ENCODE results near the gene PLEKHJ1.

Gene PLEKHJ1

DNA sequence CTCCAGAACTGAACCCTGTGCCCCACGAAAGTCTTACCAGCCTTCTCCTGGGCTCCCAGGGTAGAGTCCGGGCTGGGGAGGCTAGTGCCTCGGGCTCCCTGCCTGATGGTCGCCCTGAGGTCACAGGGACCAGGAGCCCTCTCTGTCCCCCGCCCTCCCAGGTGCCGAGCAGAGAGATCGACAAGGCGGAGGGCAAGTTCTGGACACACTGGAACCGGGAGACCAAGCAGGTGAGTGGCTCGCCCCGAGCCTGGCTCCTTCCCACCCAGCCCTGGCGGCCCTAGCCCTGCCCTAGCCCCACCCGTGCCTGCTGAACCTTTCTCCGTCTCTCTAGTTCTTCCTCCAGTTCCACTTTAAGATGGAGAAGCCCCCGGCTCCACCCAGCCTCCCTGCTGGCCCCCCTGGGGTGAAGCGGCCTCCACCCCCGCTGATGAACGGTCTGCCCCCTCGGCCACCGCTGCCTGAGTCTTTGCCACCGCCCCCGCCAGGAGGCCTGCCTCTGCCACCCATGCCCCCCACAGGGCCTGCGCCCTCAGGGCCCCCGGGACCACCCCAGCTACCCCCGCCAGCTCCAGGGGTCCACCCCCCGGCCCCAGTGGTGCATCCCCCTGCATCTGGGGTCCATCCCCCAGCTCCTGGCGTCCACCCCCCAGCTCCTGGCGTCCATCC lies 11.4 kb upstream of the PLEKHJ1 start:
- DNase-seq (ENCODE audit: low read depth): no peak
- H3K4me3 ChIP-seq (ENCODE audit: low read depth, low read length): no peak overlapping the region
- TF ChIP-seq, protein P1, sequence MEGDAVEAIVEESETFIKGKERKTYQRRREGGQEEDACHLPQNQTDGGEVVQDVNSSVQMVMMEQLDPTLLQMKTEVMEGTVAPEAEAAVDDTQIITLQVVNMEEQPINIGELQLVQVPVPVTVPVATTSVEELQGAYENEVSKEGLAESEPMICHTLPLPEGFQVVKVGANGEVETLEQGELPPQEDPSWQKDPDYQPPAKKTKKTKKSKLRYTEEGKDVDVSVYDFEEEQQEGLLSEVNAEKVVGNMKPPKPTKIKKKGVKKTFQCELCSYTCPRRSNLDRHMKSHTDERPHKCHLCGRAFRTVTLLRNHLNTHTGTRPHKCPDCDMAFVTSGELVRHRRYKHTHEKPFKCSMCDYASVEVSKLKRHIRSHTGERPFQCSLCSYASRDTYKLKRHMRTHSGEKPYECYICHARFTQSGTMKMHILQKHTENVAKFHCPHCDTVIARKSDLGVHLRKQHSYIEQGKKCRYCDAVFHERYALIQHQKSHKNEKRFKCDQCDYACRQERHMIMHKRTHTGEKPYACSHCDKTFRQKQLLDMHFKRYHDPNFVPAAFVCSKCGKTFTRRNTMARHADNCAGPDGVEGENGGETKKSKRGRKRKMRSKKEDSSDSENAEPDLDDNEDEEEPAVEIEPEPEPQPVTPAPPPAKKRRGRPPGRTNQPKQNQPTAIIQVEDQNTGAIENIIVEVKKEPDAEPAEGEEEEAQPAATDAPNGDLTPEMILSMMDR (IDR thresholded peaks at IDR 0.05; ENCODE audit: control insufficient read depth, extremely low read depth, insufficient read depth): no peak

DNA sequence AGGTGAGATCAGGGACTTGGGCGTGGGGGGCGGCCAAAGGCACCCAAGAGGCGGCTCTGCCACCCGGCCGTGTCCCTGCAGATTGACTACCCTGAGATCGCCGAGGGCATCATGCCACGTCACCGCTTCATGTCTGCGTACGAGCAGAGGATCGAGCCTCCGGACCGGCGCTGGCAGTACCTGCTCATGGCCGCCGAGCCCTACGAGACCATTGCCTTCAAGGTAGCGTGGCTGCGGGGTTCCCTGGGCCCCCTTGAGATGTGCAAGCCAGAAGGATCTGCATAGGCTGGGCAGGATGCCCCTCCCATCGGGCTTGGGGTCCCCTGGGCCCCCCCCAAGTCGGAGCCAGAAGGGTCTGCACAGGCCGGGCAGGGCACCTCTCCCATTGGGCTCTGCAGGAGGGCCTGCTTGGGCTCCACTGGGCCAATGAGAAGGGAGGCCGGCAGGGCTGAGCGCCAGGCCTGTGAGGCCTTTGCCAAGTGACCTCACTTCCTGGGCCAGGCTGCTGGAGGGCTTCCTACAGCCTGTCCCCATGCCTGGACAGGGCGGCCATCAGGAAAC lies 10.8 kb upstream of the PLEKHJ1 start:
- DNase-seq (ENCODE audit: low read depth): no peak
- H3K4me3 ChIP-seq (ENCODE audit: low read depth, low read length): no peak overlapping the region
- TF ChIP-seq, protein P1 (IDR thresholded peaks at IDR 0.05; ENCODE audit: control insufficient read depth, extremely low read depth, insufficient read depth): no peak

DNA sequence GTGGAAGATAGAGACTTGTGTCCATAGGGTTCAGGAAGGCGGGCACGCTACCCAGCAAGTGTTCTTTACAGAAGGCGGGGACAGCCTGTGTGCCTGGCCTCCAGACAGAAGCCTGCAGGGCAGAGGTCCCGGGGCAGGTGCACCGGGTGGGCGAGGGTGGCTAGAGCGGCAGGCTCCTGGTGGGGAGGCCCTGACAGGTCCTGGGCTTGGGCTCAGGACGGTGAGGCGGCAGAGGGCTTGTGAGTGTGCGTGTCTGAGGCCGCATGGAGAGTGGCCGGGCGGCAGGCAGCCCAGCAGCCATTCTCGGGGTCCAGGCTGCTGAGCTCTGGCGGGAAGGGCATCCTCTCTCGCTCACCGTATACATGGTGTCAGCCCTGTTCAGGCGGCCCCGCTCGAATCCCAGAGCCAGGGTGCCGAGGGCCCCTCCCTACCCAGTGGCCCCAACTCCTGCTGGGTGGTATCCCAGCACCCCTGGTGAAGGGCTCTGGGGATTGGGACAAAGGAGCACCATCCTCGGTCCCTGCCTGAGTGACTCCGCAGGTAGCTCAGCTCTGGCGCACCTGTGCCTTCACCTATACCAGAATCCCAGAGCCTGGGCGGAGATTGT lies 10.0 kb upstream of the PLEKHJ1 start:
- H3K4me3 ChIP-seq (ENCODE audit: low read depth, low read length): no peak overlapping the region
- TF ChIP-seq, protein P1 (IDR thresholded peaks at IDR 0.05; ENCODE audit: control insufficient read depth, extremely low read depth, insufficient read depth): no peak
- no peak for DNase-seq (ENCODE audit: low read depth)

DNA sequence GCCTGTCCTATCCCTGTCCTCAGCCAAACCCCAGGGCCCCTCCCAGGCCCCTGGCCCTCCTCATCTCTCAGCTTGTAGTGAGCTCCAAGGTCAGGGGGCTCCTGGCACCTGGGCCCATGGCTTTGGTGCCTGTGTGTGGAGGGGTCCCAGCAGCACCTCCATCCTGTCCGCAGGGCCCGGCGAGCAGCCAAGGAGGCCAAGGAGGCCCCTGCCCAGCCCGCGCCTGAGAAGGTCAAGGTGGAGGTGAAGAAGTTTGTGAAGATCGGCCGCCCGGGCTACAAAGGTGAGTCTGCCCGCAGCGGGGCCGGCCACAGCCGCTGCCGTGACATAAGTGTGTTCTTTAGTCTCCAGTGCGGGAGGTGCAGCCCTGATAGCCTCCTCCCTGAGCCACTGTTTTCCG lies 9.1 kb upstream of the PLEKHJ1 start:
- no peak overlapping the region for H3K4me3 ChIP-seq (ENCODE audit: low read depth, low read length)
- TF ChIP-seq, protein P1 (IDR thresholded peaks at IDR 0.05; ENCODE audit: control insufficient read depth, extremely low read depth, insufficient read depth): no peak
- DNase-seq (ENCODE audit: low read depth): no peak

DNA sequence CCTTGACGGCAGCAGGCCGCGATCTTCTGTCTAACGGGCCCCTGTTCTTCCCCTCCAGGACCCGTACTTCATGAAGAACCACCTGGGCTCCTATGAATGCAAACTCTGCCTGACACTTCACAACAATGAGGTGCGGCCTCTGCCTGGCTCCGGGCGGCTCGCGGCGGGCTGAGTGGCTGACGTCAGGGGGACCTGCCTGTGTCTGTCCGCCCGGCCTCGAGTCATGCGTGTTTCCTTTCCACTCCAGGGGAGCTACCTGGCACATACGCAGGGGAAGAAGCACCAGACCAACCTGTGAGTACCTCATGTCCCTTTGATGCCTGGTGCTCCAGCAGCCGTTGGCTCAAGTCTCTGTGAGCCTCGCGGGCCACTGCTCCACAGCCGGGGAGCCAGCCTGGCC lies 8.4 kb upstream of the PLEKHJ1 start:
- TF ChIP-seq, protein P1 (IDR thresholded peaks at IDR 0.05; ENCODE audit: control insufficient read depth, extremely low read depth, insufficient read depth): no peak
- H3K4me3 ChIP-seq (ENCODE audit: low read depth, low read length): no peak overlapping the region
- DNase-seq (ENCODE audit: low read depth): no peak

DNA sequence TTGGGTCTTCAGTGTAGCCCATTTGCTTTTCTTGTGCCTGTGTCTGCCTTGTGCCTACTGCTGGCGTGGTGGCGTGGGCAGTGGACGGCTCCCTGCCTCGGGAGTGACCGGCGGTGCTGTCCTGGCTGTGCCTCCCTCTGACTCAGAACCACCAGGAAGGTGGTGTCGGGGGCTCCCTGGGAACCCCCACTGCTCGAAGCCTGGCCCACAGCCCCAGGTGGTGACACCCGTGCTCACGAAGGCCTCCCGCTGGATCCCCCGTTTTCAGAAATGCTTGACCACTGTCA lies 7.9 kb upstream of the PLEKHJ1 start:
- no peak overlapping the region for H3K4me3 ChIP-seq (ENCODE audit: low read depth, low read length)
- TF ChIP-seq, protein P1 (IDR thresholded peaks at IDR 0.05; ENCODE audit: control insufficient read depth, extremely low read depth, insufficient read depth): no peak
- DNase-seq (ENCODE audit: low read depth): no peak

All from LNCaP clone FGC (cell line).